ENCODE measurements around the gene ZNF280C.
"Not testable (repeated sequence)": the region's sequence is repeated elsewhere in the genome, so short reads cannot be mapped to it uniquely, and the experiment has no call there.

The ZNF280C gene

GRCh38 chrX:130253916-130254315 is 14.8 kb downstream of the ZNF280C start:
- no peak for DNase-seq

- DNase-seq = no peak
Measured at GRCh38 chrX:130251671-130252070, 17.0 kb downstream of the ZNF280C start.

GRCh38 chrX:130247996-130248395 is 20.7 kb downstream of the ZNF280C start:
- DNase-seq = no peak

- no peak for DNase-seq
Measured at GRCh38 chrX:130246084-130246483, 22.6 kb downstream of the ZNF280C start.

- no peak for DNase-seq
Measured at GRCh38 chrX:130245441-130245840, 23.3 kb downstream of the ZNF280C start.

- not testable (repeated sequence) for DNase-seq
Measured at GRCh38 chrX:130231184-130231583, 37.5 kb downstream of the ZNF280C start.

- no peak for DNase-seq
Measured at GRCh38 chrX:130228871-130229270, 39.8 kb downstream of the ZNF280C start.

- DNase-seq = no peak
Measured at GRCh38 chrX:130224810-130225209, 43.9 kb downstream of the ZNF280C start.

- no peak for DNase-seq
Measured at GRCh38 chrX:130216320-130216719, 52.4 kb downstream of the ZNF280C start.

GRCh38 chrX:130213376-130213775 is 55.3 kb downstream of the ZNF280C start:
- no peak for DNase-seq

- no peak for DNase-seq
Measured at GRCh38 chrX:130212371-130212770, 56.3 kb downstream of the ZNF280C start.

GRCh38 chrX:130211415-130212186 is 57.1 kb downstream of the ZNF280C start:
- no peak for DNase-seq

- DNase-seq = no peak
Measured at GRCh38 chrX:130204647-130205046, 64.1 kb downstream of the ZNF280C start.

- no peak for DNase-seq
Measured at GRCh38 chrX:130197464-130197863, 71.2 kb downstream of the ZNF280C start.

GRCh38 chrX:130196466-130196865 is 72.2 kb downstream of the ZNF280C start:
- no peak for DNase-seq

GRCh38 chrX:130190801-130191200 is 77.9 kb downstream of the ZNF280C start:
- no peak for DNase-seq

GRCh38 chrX:130186651-130187050 is 82.0 kb downstream of the ZNF280C start:
- DNase-seq = no peak

GRCh38 chrX:130184857-130185256 is 83.8 kb downstream of the ZNF280C start:
- DNase-seq = no peak

- no peak for DNase-seq
Measured at GRCh38 chrX:130184168-130184567, 84.5 kb downstream of the ZNF280C start.

- no peak for DNase-seq
Measured at GRCh38 chrX:130179579-130180215, 89.0 kb downstream of the ZNF280C start.

- DNase-seq = no peak
Measured at GRCh38 chrX:130179170-130179569, 89.5 kb downstream of the ZNF280C start.

GRCh38 chrX:130176942-130177341 is 91.8 kb downstream of the ZNF280C start:
- DNase-seq = no peak

- DNase-seq = no peak
Measured at GRCh38 chrX:130176354-130176776, 92.3 kb downstream of the ZNF280C start.

- no peak for DNase-seq
Measured at GRCh38 chrX:130174937-130175336, 93.8 kb downstream of the ZNF280C start.
